ENCODE measurements around the gene NELFB.
A peak's percentile ranks its signal among the peaks of the same experiment; 100 is the strongest.

The NELFB gene

GRCh38 chr9:137314561-137315560, 59.7 kb downstream of the NELFB start:
- DNase-seq (ENCODE audit: low read depth): no peak

GRCh38 chr9:137315581-137316011, 60.5 kb downstream of the NELFB start:
- DNase-seq (ENCODE audit: low read depth): no peak

GRCh38 chr9:137316012-137316981, 61.2 kb downstream of the NELFB start:
- DNase-seq (ENCODE audit: low read depth): peak; percentile 50

DNA sequence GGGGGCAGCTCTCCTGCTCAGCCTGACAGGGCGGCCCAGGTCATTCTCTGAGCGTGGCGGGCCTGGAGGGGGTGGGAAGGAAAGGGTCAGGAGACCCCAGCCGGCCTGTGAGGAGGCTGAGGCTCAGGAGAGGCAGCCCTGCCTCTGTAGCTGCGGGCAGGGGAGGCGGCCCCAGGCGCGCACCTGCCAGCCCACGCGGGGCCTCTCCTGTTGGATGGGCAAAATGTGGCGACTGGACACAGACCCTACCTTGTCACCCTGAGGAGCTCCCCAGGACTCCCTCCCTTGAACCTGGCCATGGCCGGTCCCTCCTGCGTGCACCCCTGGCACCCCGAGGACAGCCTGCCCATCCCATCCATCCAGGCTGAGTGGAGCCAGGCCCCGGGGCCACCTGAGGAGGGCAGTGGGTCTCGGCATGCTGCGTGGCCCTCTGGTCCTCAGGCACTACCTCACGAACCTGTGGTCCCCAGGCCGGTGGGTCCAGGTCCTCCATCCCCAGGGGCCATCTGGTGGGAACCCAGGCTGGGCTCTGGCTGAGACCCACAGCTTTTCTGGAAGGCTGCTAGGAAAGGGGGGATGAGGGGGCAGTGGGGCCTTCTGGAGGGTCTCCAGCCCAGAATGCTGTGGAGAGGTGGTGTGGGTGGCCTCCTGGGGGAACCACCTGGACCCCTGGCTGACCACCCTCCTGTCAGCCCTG, 62.0 kb downstream of the NELFB start:
- DNase-seq (ENCODE audit: low read depth): no peak

DNA sequence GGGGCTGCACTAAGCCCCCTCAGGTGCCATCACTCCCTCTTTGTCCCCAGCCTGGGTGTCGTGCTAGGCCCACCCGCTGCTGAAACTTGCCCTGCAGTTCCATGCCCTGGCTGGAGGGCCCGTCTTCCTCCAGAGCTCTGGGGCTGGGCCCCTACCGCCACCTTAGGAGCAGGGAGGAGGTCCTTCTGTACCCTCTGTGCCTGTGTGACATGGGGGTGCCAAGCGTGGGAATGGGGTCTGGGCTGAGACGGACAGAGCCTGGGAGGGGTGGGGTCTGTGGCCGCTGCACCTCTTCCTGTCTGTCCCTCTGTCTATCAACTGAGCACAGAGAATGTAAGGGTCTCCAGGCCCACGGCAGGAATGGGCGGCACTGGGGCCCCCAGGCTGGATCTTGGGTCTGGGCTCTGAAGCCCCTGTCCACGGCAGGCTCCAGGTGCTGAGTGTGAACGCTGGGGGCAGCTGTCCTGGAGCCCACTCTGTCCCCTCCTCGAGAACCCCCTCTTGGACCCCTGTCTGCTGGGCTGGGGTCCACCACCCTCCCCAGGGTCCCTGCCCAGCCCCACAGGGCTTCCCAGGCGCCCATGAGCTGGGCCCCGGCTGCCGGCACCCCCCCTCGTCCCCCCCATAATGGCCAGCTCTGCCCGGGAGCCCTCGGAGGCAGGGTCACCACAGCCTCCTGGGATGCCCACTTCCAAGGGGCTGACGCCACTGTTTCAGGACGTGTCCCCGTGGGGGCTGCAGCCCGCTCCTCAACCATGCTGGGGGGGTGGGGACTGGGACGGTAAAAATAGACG, 62.8 kb downstream of the NELFB start:
- no peak for DNase-seq (ENCODE audit: low read depth)

GRCh38 chr9:137318602-137319001, 63.5 kb downstream of the NELFB start:
- DNase-seq (ENCODE audit: low read depth): no peak

- DNase-seq (ENCODE audit: low read depth): peak; percentile 42
Observed at GRCh38 chr9:137319011-137319738, 64.0 kb downstream of the NELFB start.

DNA sequence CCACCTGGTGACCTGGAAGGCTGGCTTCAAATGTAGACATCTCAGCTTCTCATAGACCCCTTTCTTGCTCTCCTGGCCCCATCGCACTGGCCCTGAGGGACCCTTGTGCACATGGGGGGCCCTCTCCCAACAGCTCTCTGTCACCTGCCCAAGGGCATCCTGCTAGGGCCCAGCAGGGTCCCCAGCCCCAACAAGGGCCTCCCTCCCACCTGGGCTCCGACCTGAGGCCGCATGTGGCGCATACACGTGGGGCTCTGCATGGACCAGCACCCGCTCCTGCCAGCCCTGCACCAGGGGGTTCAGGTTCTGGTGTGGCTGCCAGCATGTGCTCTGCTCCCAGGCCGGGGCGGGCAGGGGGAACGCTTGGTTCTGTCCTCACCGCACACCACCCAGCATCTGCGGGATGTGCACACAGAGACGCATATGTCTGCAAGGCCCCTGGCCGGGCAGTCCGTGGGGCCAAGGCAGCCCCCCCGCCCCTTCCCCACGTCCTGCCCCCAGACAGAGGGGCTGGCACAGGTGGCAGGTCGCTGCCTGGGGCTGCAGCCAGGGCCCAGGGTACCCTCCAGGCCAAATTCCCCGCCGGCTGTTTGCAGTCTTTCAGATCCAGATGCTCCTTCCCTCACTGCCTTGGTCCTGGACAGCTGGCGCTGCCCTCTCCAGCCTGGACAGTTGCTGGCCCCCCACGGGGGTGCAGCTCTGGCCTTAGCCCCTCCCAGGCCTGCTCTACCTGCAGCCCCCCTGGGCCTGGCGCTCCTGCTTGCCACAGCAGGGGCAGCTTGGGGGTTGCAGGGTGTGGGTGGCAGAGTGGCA, 64.8 kb downstream of the NELFB start:
- DNase-seq (ENCODE audit: low read depth): no peak

GRCh38 chr9:137320555-137321384, 65.6 kb downstream of the NELFB start:
- no peak for DNase-seq (ENCODE audit: low read depth)

DNA sequence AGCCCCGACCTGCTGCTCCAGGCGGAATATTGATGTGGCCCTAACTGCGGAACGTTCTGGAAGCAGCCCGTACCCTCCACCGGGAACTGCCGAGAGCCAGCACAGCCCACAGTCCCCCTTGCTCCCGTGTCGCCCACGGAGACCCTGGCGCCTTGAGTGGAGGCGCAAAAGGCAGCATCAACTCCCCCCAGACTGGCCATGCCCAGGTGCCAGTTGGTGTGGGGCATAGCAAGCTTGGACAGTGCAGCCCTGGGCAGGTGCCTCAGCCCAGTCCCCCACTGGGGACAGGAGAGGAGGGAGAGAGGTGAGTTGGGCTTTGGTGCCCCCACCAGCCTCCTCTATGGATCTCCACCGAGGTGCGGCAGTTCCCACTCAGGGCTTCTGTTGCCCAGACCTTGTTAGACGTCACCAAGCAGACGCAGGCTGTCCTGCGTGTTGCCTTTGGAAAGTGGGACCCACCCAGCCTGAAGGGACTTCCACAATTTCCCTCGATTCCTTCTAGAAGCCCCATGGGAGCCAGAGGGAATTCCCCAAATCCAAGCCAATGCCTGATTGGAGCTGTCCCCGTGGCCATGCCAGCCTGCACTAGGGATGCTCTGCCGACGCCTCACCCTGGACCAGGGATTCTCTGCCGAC, 66.7 kb downstream of the NELFB start:
- DNase-seq (ENCODE audit: low read depth): no peak
